ENCODE results near the gene HMX2.

Gene HMX2

GRCh38 chr10:123133541-123134342 lies 14.2 kb upstream of the HMX2 start:
- Histone ChIP-seq H3K4me1 (ENCODE audit: control insufficient read depth, insufficient read depth, low read depth, low read length) (peaks cover 39% of the 10 kb centered on the region), H2BK15ac (ENCODE audit: low read depth, poor library complexity, severe bottlenecking) (no peak overlapping the region), H4K91ac (ENCODE audit: low read length) (no peak overlapping the region), H3K9me3 (ENCODE audit: control insufficient read depth, low read length) (no peaks in the 10 kb centered on the region), H2AFZ (ENCODE audit: low read depth, low read length) (no peak overlapping the region), H2BK12ac (ENCODE audit: low read length in 2 of 2) (no peak overlapping the region), H4K8ac (ENCODE audit: low read length) (no peak overlapping the region), H3K23ac (ENCODE audit: low read length in 2 of 2) (no peak overlapping the region), H2AK5ac (ENCODE audit: low read length, severe bottlenecking) (no peak overlapping the region), H3K4me2 (ENCODE audit: low read length, poor library complexity, severe bottlenecking) (no peak overlapping the region), H3K27ac (ENCODE audit: low read length, poor library complexity, severe bottlenecking) (no peak overlapping the region), H2BK120ac (ENCODE audit: low read depth, low read length) (no peak overlapping the region), H3K4ac (ENCODE audit: low read depth in 1 of 2, low read length in 2 of 2) (no peak overlapping the region), H3K4me3 (ENCODE audit: insufficient read depth in 1 of 2, low read depth in 1 of 2, low read length in 2 of 2) (peak overlapping the region in 1 of 2 experiments; percentile 72), H3K27me3 (ENCODE audit: control insufficient read depth in 1 of 2, insufficient read depth in 1 of 2, low read length in 2 of 2) (peaks cover 85 to 92% of the 10 kb centered on the region in 2 experiments), H3K14ac (ENCODE audit: low read length in 2 of 2) (no peak overlapping the region), H3K9ac (ENCODE audit: low read length) (no peak overlapping the region), H3K36me3 (ENCODE audit: control insufficient read depth in 1 of 2, insufficient read depth in 2 of 2, low read depth in 1 of 2, low read length in 2 of 2) (no peaks in the 10 kb centered on the region), H3K18ac (ENCODE audit: low read depth in 1 of 2, low read length in 2 of 2) (no peak overlapping the region), H3K79me1 (replicated peaks; ENCODE audit: low read length, poor library complexity, severe bottlenecking) (no peaks in the 10 kb centered on the region), H2BK5ac (ENCODE audit: low read depth, low read length, poor library complexity, severe bottlenecking) (no peak overlapping the region)
- no peak for DNase-seq
- 2% methylated on average over 40 of the region's 40 CpGs for WGBS

GRCh38 chr10:123134343-123134914 lies 13.5 kb upstream of the HMX2 start:
- Histone ChIP-seq H3K9ac (ENCODE audit: low read length) (no peak overlapping the region), H2AFZ (ENCODE audit: low read depth, low read length) (no peak overlapping the region), H2BK15ac (ENCODE audit: low read depth, poor library complexity, severe bottlenecking) (no peak overlapping the region), H3K27ac (ENCODE audit: low read length, poor library complexity, severe bottlenecking) (no peak overlapping the region), H2AK5ac (ENCODE audit: low read length, severe bottlenecking) (no peak overlapping the region), H3K9me3 (ENCODE audit: control insufficient read depth, low read length) (no peaks in the 10 kb centered on the region), H2BK5ac (ENCODE audit: low read depth, low read length, poor library complexity, severe bottlenecking) (no peak overlapping the region), H2BK12ac (ENCODE audit: low read length in 2 of 2) (no peak overlapping the region), H3K23ac (ENCODE audit: low read length in 2 of 2) (no peak overlapping the region), H3K27me3 (ENCODE audit: control insufficient read depth in 1 of 2, insufficient read depth in 1 of 2, low read length in 2 of 2) (peaks cover 87 to 93% of the 10 kb centered on the region in 2 experiments), H3K14ac (ENCODE audit: low read length in 2 of 2) (no peak overlapping the region), H3K36me3 (ENCODE audit: control insufficient read depth in 1 of 2, insufficient read depth in 2 of 2, low read depth in 1 of 2, low read length in 2 of 2) (no peaks in the 10 kb centered on the region), H3K4me3 (ENCODE audit: insufficient read depth in 1 of 2, low read depth in 1 of 2, low read length in 2 of 2) (peak overlapping the region in 1 of 2 experiments; percentile 36), H4K91ac (ENCODE audit: low read length) (no peak overlapping the region), H3K4ac (ENCODE audit: low read depth in 1 of 2, low read length in 2 of 2) (no peak overlapping the region), H2BK120ac (ENCODE audit: low read depth, low read length) (no peak overlapping the region), H3K18ac (ENCODE audit: low read depth in 1 of 2, low read length in 2 of 2) (no peak overlapping the region), H3K4me1 (ENCODE audit: control insufficient read depth, insufficient read depth, low read depth, low read length) (peaks cover 39% of the 10 kb centered on the region), H4K8ac (ENCODE audit: low read length) (no peak overlapping the region), H3K4me2 (ENCODE audit: low read length, poor library complexity, severe bottlenecking) (no peak overlapping the region), H3K79me1 (replicated peaks; ENCODE audit: low read length, poor library complexity, severe bottlenecking) (no peaks in the 10 kb centered on the region)
- 2% methylated on average over 42 of the region's 42 CpGs for WGBS
- DNase-seq = peak; percentile 26

- WGBS = under 1% methylated on average over 39 of the region's 46 CpGs
- no peaks in the 10 kb centered on the region for H3K79me1 ChIP-seq (replicated peaks; ENCODE audit: low read length, poor library complexity, severe bottlenecking)
- peaks cover 92 to 93% of the 10 kb centered on the region in 2 experiments for H3K27me3 ChIP-seq (ENCODE audit: control insufficient read depth in 1 of 2, insufficient read depth in 1 of 2, low read length in 2 of 2)
- H3K18ac ChIP-seq (ENCODE audit: low read depth in 1 of 2, low read length in 2 of 2) = no peak overlapping the region
- H2BK12ac ChIP-seq (ENCODE audit: low read length in 2 of 2) = no peak overlapping the region
- H3K36me3 ChIP-seq (ENCODE audit: control insufficient read depth in 1 of 2, insufficient read depth in 2 of 2, low read depth in 1 of 2, low read length in 2 of 2) = peaks cover 0 to under 1% of the 10 kb centered on the region in 2 experiments
- H2BK120ac ChIP-seq (ENCODE audit: low read depth, low read length) = no peak overlapping the region
- H3K4me3 ChIP-seq (ENCODE audit: insufficient read depth in 1 of 2, low read depth in 1 of 2, low read length in 2 of 2) = no peak overlapping the region
- H2BK5ac ChIP-seq (ENCODE audit: low read depth, low read length, poor library complexity, severe bottlenecking) = no peak overlapping the region
- H3K9ac ChIP-seq (ENCODE audit: low read length) = no peak overlapping the region
- H2AK5ac ChIP-seq (ENCODE audit: low read length, severe bottlenecking) = no peak overlapping the region
- DNase-seq = no peak
- no peak overlapping the region for H3K27ac ChIP-seq (ENCODE audit: low read length, poor library complexity, severe bottlenecking)
- H3K9me3 ChIP-seq (ENCODE audit: control insufficient read depth, low read length) = no peaks in the 10 kb centered on the region
- H3K14ac ChIP-seq (ENCODE audit: low read length in 2 of 2) = no peak overlapping the region
- H3K4me2 ChIP-seq (ENCODE audit: low read length, poor library complexity, severe bottlenecking) = no peak overlapping the region
- H3K4me1 ChIP-seq (ENCODE audit: control insufficient read depth, insufficient read depth, low read depth, low read length) = peaks cover 42% of the 10 kb centered on the region
- H4K8ac ChIP-seq (ENCODE audit: low read length) = no peak overlapping the region
- no peak overlapping the region for H2AFZ ChIP-seq (ENCODE audit: low read depth, low read length)
- no peak overlapping the region for H3K4ac ChIP-seq (ENCODE audit: low read depth in 1 of 2, low read length in 2 of 2)
- no peak overlapping the region for H2BK15ac ChIP-seq (ENCODE audit: low read depth, poor library complexity, severe bottlenecking)
- no peak overlapping the region for H4K91ac ChIP-seq (ENCODE audit: low read length)
- H3K23ac ChIP-seq (ENCODE audit: low read length in 2 of 2) = peak overlapping the region in 1 of 2 experiments; percentile 11
These were observed 13.0 kb upstream of the HMX2 start for GRCh38 chr10:123134915-123135414.

- Histone ChIP-seq H3K23ac (ENCODE audit: low read length in 2 of 2) (peak within 1 kb of the TSS in 1 of 2 experiments; percentile 67), H3K18ac (ENCODE audit: low read depth in 1 of 2, low read length in 2 of 2) (no peak within 1 kb of the TSS), H4K8ac (ENCODE audit: low read length) (no peak within 1 kb of the TSS), H3K14ac (ENCODE audit: low read length in 2 of 2) (no peak within 1 kb of the TSS), H2AK5ac (ENCODE audit: low read length, severe bottlenecking) (no peak within 1 kb of the TSS), H2BK15ac (ENCODE audit: low read depth, poor library complexity, severe bottlenecking) (no peak within 1 kb of the TSS), H3K27ac (ENCODE audit: low read length, poor library complexity, severe bottlenecking) (no peak within 1 kb of the TSS), H2BK5ac (ENCODE audit: low read depth, low read length, poor library complexity, severe bottlenecking) (no peak within 1 kb of the TSS), H3K9ac (ENCODE audit: low read length) (no peak within 1 kb of the TSS), H3K4me2 (ENCODE audit: low read length, poor library complexity, severe bottlenecking) (peak within 1 kb of the TSS; percentile 30), H3K4me1 (ENCODE audit: control insufficient read depth, insufficient read depth, low read depth, low read length) (peaks cover 45% of the 10 kb centered on the region), H3K4ac (ENCODE audit: low read depth in 1 of 2, low read length in 2 of 2) (no peak within 1 kb of the TSS), H3K36me3 (ENCODE audit: control insufficient read depth in 1 of 2, insufficient read depth in 2 of 2, low read depth in 1 of 2, low read length in 2 of 2) (peaks cover 0 to 3% of the 10 kb centered on the region in 2 experiments), H2AFZ (ENCODE audit: low read depth, low read length) (no peak within 1 kb of the TSS), H2BK120ac (ENCODE audit: low read depth, low read length) (no peak within 1 kb of the TSS), H3K27me3 (ENCODE audit: control insufficient read depth in 1 of 2, insufficient read depth in 1 of 2, low read length in 2 of 2) (peaks cover 94 to 97% of the 10 kb centered on the region in 2 experiments), H2BK12ac (ENCODE audit: low read length in 2 of 2) (no peak within 1 kb of the TSS), H4K91ac (ENCODE audit: low read length) (no peak within 1 kb of the TSS), H3K9me3 (ENCODE audit: control insufficient read depth, low read length) (no peaks in the 10 kb centered on the region), H3K4me3 (ENCODE audit: insufficient read depth in 1 of 2, low read depth in 1 of 2, low read length in 2 of 2) (peak within 1 kb of the TSS in 1 of 2 experiments; percentile 60), H3K79me1 (replicated peaks; ENCODE audit: low read length, poor library complexity, severe bottlenecking) (no peaks in the 10 kb centered on the region)
- under 1% methylated on average over 52 of the region's 76 CpGs for WGBS
- peak; percentile 36 for DNase-seq
These were observed 12.4 kb upstream of the HMX2 start, which contains the start of gene HMX3 for GRCh38 chr10:123135415-123136141. Gene HMX3 (plus strand): TSS chr10:123135970. CDS start chr10:123136051, 81 bp downstream.

All from mesenchymal stem cell (in vitro differentiated cells and primary cell).